ENCODE results near the gene DNAH5.

DNA sequence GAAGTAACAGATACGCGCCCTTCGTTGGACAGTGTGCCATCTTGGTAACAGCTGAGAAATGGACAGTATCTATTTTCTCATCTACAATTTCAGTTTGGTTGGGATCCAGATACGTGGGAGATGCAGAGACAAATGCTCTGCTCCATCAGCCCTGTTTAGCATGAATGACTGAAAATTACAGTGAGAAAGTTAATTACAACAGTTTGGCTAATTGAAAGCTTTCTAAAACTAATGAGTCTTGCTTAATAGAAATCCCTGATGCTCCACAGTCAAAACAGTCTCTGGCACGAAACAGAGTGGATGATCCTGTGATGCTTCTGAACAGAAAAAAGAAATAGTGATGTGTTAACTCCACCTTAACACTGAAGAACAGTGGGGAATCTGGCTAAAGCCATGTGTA, 140.2 kb downstream of the DNAH5 start:
- TF ChIP-seq, protein P1, sequence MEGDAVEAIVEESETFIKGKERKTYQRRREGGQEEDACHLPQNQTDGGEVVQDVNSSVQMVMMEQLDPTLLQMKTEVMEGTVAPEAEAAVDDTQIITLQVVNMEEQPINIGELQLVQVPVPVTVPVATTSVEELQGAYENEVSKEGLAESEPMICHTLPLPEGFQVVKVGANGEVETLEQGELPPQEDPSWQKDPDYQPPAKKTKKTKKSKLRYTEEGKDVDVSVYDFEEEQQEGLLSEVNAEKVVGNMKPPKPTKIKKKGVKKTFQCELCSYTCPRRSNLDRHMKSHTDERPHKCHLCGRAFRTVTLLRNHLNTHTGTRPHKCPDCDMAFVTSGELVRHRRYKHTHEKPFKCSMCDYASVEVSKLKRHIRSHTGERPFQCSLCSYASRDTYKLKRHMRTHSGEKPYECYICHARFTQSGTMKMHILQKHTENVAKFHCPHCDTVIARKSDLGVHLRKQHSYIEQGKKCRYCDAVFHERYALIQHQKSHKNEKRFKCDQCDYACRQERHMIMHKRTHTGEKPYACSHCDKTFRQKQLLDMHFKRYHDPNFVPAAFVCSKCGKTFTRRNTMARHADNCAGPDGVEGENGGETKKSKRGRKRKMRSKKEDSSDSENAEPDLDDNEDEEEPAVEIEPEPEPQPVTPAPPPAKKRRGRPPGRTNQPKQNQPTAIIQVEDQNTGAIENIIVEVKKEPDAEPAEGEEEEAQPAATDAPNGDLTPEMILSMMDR (conservative IDR thresholded peaks at IDR 0.05 in 1 of 2, IDR thresholded peaks at IDR 0.05 in 1 of 2; ENCODE audit: extremely low read depth in 1 of 2, insufficient read depth in 1 of 2, low read depth in 1 of 2, low read length in 2 of 2): no peak
- no peak for TF ChIP-seq EZH2 (IDR thresholded peaks at IDR 0.05; ENCODE audit: borderline replicate concordance, low read length)

All from mammary epithelial cell (primary cell).